CD4-positive, alpha-beta T cell treated with Interferon gamma for 1 hour (primary cell): Measurements from ENCODE around the gene KLF4.
A peak's percentile ranks its signal among the peaks of the same experiment; 100 is the strongest.

Experiments used
- DNase-seq: peaks from one replicate; pipeline ENCODE4 v3.0.0-alpha.2; 2020

KLF4 gene

GRCh38 chr9:107487521-107488374 is 1.8 kb downstream of the KLF4 start:
- DNase-seq = peak; percentile 48

DNA sequence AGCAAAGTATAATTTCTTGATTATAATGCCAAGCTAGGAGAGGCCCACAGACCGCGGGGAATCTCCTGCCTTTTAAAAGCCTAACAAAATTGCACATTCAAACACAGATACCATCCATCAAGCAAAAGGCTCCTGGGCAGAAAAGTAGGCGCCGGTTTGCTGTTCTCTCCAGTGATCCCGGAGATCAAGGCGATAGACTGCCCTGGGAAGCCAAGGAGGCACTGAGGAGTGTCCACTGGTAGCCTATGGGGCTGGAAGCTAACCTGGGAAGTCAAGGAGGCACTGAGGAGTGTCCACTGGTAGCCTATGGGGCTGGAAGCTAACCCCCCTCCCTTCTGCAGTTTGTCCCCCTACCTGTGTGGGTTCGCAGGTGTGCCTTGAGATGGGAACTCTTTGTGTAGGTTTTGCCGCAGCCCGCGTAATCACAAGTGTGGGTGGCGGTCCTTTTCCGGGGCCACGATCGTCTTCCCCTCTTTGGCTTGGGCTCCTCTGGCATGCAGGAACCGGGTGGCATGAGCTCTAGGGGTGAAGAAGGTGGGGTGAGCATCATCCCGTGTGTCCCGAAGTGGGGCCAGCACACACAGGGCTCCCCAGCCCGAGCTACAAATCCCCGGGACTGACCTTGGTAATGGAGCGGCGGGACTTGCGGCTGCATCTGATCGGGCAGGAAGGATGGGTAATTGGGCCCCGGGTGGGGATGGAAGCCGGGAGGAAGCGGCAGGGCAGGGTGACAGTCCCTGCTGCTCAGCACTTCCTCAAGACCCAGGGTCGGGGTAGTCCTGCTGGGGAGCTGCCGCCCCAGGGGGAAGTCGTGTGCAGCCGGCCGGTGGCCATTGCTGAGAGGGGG is 2.7 kb downstream of the KLF4 start:
- no peak for DNase-seq

- no peak for DNase-seq
Measured at GRCh38 chr9:107485458-107486043, 4.0 kb downstream of the KLF4 start.

DNA sequence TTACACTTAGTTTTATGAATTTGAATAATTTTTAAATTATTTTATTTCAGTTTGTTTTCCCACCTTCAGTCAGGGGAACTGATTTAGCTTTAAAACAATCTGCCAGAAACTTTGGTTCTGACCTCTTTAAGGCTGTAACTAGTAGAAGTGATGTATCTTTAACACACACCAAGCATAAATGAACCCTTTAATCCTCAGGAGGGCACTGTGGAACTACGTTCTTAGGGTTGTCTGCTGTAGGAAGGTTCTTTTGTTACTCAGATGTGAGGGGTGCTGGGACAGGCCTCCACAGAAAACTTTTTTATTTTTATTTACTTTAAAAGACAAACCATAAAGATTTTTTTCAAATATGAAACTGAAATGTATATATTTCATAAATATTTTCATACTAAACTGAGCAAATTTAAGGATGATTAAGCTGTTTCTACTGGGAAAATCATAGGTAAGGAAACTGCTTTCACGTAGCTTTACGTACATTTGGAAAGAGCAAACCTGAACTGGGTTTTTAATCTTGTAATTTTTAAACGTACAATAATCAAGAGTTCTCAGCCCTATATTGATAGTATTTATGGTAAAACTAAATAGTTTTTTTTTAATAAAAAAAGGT is 5.3 kb downstream of the KLF4 start:
- DNase-seq = no peak

- DNase-seq = no peak
Measured at GRCh38 chr9:107483666-107484065, 5.9 kb downstream of the KLF4 start.

DNA sequence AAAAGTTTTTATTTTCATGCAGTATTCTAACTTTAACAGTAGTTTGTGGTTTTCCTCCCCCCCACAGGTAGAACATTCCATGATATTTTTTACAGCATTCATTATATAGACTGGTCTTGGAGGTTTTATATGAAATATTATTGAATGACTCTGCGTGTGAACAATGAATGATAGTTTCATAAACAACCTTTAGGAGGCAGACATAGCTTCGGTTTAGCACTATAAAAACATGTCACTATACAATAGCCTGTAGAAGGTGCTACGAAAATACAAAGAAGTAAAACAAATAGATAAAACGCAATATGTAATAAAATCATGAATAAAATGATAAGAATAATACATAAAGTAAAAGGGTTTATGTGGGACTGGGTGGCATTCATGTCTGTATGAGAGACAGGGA is 8.5 kb downstream of the KLF4 start:
- no peak for DNase-seq

GRCh38 chr9:107480386-107480789 is 9.2 kb downstream of the KLF4 start:
- peak; percentile 17 for DNase-seq

GRCh38 chr9:107478805-107479204 is 10.8 kb downstream of the KLF4 start:
- DNase-seq = no peak

- no peak for DNase-seq
Measured at GRCh38 chr9:107474124-107474523, 15.4 kb downstream of the KLF4 start.

DNA sequence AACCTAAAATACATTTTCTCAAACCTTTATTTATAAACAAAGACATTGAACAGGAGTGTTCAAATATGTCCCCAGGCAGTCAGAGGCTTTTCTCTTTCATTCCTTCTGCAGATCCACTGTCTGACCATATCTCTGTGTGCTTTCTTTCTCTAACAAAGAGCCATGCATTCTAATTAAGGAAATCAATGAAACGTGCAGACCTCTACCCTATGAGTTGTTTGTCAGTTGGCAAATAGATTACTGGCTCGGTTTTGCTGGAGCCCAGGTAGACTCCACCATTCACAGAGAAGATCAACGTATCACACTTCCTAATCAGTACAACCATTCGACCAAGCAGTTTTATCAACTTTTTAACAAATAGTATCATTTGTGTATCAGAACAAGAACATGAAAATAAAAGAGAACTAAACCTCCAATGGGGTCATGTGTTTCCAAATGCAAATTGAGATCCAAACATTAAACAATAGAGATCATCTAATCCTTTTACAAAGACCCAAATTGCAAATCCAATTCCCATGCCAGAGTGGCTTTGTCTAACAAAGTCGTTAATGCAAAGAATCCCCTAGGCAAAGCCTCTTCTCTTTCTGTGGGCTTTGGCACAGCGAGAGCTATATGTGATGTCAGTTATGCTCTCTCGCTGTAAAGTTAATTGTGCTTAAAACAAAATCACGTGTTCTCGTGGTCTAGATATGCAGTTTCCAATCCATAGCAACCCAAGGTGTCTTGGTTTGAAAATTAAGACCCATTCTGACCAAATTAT is 16.8 kb downstream of the KLF4 start:
- DNase-seq = no peak

- DNase-seq = no peak
Measured at GRCh38 chr9:107471552-107471951, 18.0 kb downstream of the KLF4 start.

- no peak for DNase-seq
Measured at GRCh38 chr9:107467416-107467815, 22.2 kb downstream of the KLF4 start.

GRCh38 chr9:107466826-107467225 is 22.7 kb downstream of the KLF4 start:
- no peak for DNase-seq

- DNase-seq = peak; percentile 48
Measured at GRCh38 chr9:107465467-107466451, 23.8 kb downstream of the KLF4 start.

- DNase-seq = no peak
Measured at GRCh38 chr9:107464516-107464915, 25.1 kb downstream of the KLF4 start.

DNA sequence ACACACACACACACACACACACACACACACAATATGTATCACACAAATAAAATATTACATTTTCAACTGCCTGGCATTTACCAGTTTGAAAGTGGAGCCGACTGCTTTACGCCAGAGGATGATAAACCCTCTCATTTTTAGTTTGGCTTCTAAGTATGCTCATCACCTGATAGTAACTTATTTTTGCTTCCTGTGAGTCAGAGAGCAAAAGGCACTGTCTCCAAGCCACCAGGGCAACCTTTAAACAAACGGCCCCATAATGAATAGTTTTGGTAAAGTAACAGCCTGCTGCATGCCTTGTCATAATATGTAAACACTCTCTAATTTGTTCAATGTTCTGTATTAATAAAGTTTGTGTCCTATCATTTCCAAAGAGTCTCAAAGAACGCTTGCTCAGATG is 26.9 kb downstream of the KLF4 start:
- no peak for DNase-seq

DNA sequence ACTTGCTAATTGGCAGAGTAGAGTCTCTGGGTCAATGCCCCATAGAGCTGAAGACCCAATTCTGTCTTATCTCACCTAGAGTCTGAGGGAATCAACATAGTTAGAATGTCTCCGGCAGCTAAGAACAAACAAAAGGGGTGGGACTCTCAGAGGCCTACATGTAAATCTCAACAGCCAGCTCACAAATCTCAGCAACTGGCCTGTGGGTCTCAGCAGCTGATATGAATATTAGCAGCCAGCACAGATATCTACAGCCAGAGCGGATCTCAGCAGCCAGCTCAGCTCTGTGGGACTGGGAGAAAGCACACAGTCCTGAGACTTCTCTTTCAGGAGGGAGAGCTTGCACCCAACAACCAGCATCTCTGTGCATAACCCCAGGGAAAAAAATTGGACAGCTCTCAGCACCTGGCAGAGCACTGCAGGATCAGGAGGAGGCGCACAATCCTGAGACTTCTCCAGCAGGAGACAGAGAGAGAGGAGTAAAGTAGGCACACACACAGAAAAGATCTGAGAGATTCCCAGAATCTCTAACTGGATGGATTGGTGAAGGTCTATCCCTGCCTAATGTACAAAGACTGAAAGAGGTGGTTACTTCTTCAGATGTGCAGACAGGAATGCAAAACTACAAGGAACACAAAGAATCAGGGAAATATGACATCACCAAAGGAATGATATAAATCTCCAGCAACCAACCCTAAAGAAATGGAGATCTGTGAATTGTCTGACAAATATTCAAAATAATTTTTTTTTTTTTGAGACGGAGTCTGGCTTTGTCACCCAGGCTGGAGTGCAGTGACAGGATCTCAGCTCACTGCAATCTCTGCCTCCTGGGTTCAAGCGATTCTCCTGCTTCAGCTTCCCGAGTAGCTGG is 29.2 kb downstream of the KLF4 start:
- no peak for DNase-seq

GRCh38 chr9:107455425-107456135 is 34.0 kb downstream of the KLF4 start:
- no peak for DNase-seq

GRCh38 chr9:107453479-107453878 is 36.1 kb downstream of the KLF4 start:
- DNase-seq = no peak
